Measurements from ENCODE around the gene C20orf144.

The C20orf144 gene

GRCh38 chr20:33684533-33685327 is 22.6 kb downstream of the C20orf144 start:
- H3K4me3 ChIP-seq (ENCODE audit: low read length): peak overlapping the region; percentile 87
- no peak for TF ChIP-seq ZNF274 (IDR thresholded peaks at IDR 0.05; ENCODE audit: low read depth, low read length)

- no peak for TF ChIP-seq ZNF274 (IDR thresholded peaks at IDR 0.05; ENCODE audit: low read depth, low read length)
- peak overlapping the region; percentile 87 for H3K4me3 ChIP-seq (ENCODE audit: low read length)
These were observed 23.4 kb downstream of the C20orf144 start for GRCh38 chr20:33685328-33686099.

GRCh38 chr20:33686100-33686983 is 24.2 kb downstream of the C20orf144 start, which contains the start of gene E2F1:
Gene E2F1, minus strand, starts transcription at chr20:33686385. Its CDS starts 121 bp downstream, at chr20:33686264.
- H3K4me3 ChIP-seq (ENCODE audit: low read length): peak within 1 kb of the TSS; percentile 87
- TF ChIP-seq ZNF274 (IDR thresholded peaks at IDR 0.05; ENCODE audit: low read depth, low read length): peak; percentile 48; the same call in 1 of the 2 replicates

GRCh38 chr20:33686984-33687366 is 24.8 kb downstream of the C20orf144 start:
- TF ChIP-seq ZNF274 (IDR thresholded peaks at IDR 0.05; ENCODE audit: low read depth, low read length): no peak
- peak overlapping the region; percentile 4; the same call in 1 of the 2 replicates for H3K4me3 ChIP-seq (ENCODE audit: low read length)

GRCh38 chr20:33687370-33687915 is 25.3 kb downstream of the C20orf144 start:
- H3K4me3 ChIP-seq (ENCODE audit: low read length): no peak overlapping the region
- TF ChIP-seq ZNF274 (IDR thresholded peaks at IDR 0.05; ENCODE audit: low read depth, low read length): no peak

GRCh38 chr20:33687993-33688937 is 26.1 kb downstream of the C20orf144 start:
- H3K4me3 ChIP-seq (ENCODE audit: low read length): no peak overlapping the region
- no peak for TF ChIP-seq ZNF274 (IDR thresholded peaks at IDR 0.05; ENCODE audit: low read depth, low read length)

GRCh38 chr20:33688938-33689424 is 26.9 kb downstream of the C20orf144 start:
- TF ChIP-seq ZNF274 (IDR thresholded peaks at IDR 0.05; ENCODE audit: low read depth, low read length): no peak
- H3K4me3 ChIP-seq (ENCODE audit: low read length): no peak overlapping the region

- H3K4me3 ChIP-seq (ENCODE audit: low read length): no peak overlapping the region
- TF ChIP-seq ZNF274 (IDR thresholded peaks at IDR 0.05; ENCODE audit: low read depth, low read length): no peak
These were observed 27.4 kb downstream of the C20orf144 start for GRCh38 chr20:33689493-33689892.

GRCh38 chr20:33689973-33690372 is 27.8 kb downstream of the C20orf144 start:
- TF ChIP-seq ZNF274 (IDR thresholded peaks at IDR 0.05; ENCODE audit: low read depth, low read length): no peak
- no peak overlapping the region for H3K4me3 ChIP-seq (ENCODE audit: low read length)

GRCh38 chr20:33693289-33693688 is 31.2 kb downstream of the C20orf144 start:
- no peak for TF ChIP-seq ZNF274 (IDR thresholded peaks at IDR 0.05; ENCODE audit: low read depth, low read length)
- H3K4me3 ChIP-seq (ENCODE audit: low read length): no peak overlapping the region

- H3K4me3 ChIP-seq (ENCODE audit: low read length): no peak overlapping the region
- TF ChIP-seq ZNF274 (IDR thresholded peaks at IDR 0.05; ENCODE audit: low read depth, low read length): no peak
These were observed 31.9 kb downstream of the C20orf144 start for GRCh38 chr20:33693741-33694638.

- no peak overlapping the region for H3K4me3 ChIP-seq (ENCODE audit: low read length)
- no peak for TF ChIP-seq ZNF274 (IDR thresholded peaks at IDR 0.05; ENCODE audit: low read depth, low read length)
These were observed 32.5 kb downstream of the C20orf144 start for GRCh38 chr20:33694639-33695012.
